Neural progenitor cell (in vitro differentiated cells): ENCODE results near the gene EFNA5. TPM values are rescaled to one million over a fixed set of nuclear protein-coding genes. Genes with fewer than 3 reads are reported as not detected.
A peak's percentile ranks its signal among the peaks of the same experiment; 100 is the strongest.

ENCODE experiments used
- DNase-seq: peaks from one replicate; pipeline ENCODE4 v3.0.0-alpha.2; 2016; ENCODE audit warnings: low spot score
- H2AFZ ChIP-seq: fragments of 200-600 bp; sonication (generic); replicated peaks from 2 replicates; pipeline ENCODE4 v1.6.1; 2016; ENCODE audit warnings: antibody characterized with exemption
- H3F3A ChIP-seq: fragments of 200-600 bp; sonication (generic); 2 replicates; pipeline ENCODE4 v1.6.1; 2016; ENCODE audit warnings: antibody characterized with exemption, low read depth
- H3K27ac ChIP-seq: fragments of 200-600 bp; sonication (generic); 2 replicates; pipeline ENCODE4 v1.5.1; 2016; ENCODE audit warnings: mild to moderate bottlenecking
- H3K27me3 ChIP-seq: fragments of 200-600 bp; sonication (generic); 2 replicates; pipeline ENCODE4 v1.6.1; 2016; ENCODE audit warnings: mild to moderate bottlenecking, moderate library complexity
- H3K36me3 ChIP-seq: fragments of 200-600 bp; sonication (generic); 2 replicates; pipeline ENCODE4 v1.5.1; 2016
- H3K4me1 ChIP-seq: fragments of 200-600 bp; sonication (generic); 2 replicates; pipeline ENCODE4 v1.6.1; 2016; ENCODE audit warnings: mixed run types
- H3K4me2 ChIP-seq: fragments of 200-600 bp; sonication (generic); 2 replicates; pipeline ENCODE4 v1.6.1; 2016
- H3K4me3 ChIP-seq: fragments of 200-600 bp; sonication (generic); 2 replicates; pipeline ENCODE4 v1.5.1; 2016
- H3K79me2 ChIP-seq: fragments of 200-600 bp; sonication (generic); 2 replicates; pipeline ENCODE4 v1.6.1; 2016; ENCODE audit warnings: low read depth
- H3K9ac ChIP-seq: fragments of 200-600 bp; sonication (generic); 2 replicates; pipeline ENCODE4 v1.6.1; 2016
- H3K9me3 ChIP-seq: fragments of 200-600 bp; sonication (generic); 2 replicates; pipeline ENCODE4 v1.5.1; 2016; ENCODE audit warnings: low read depth
- H4K20me1 ChIP-seq: fragments of 200-600 bp; sonication (generic); 2 replicates; pipeline ENCODE4 v1.6.1; 2016; ENCODE audit warnings: low read depth
- H3K27ac Mint-ChIP-seq: 3 replicates; pipeline ENCODE4 v1.8.0; 2021; ENCODE audit warnings: mixed read lengths
- H3K27me3 Mint-ChIP-seq: 2 replicates; pipeline ENCODE4 v1.8.0; 2022; ENCODE audit warnings: low read depth, mild to moderate bottlenecking, inconsistent platforms, moderate library complexity, mixed read lengths; ENCODE audit not compliant: insufficient read depth
- H3K36me3 Mint-ChIP-seq: 3 replicates; pipeline ENCODE4 v1.8.0; 2021; ENCODE audit warnings: mixed read lengths
- H3K4me1 Mint-ChIP-seq: 3 replicates; pipeline ENCODE4 v1.8.0; 2021; ENCODE audit warnings: mixed read lengths
- H3K4me3 Mint-ChIP-seq: 3 replicates; pipeline ENCODE4 v1.8.0; 2021; ENCODE audit warnings: mild to moderate bottlenecking, moderate library complexity, mixed read lengths
- H3K9me3 Mint-ChIP-seq: 3 replicates; pipeline ENCODE4 v1.8.0; 2020; ENCODE audit warnings: mixed read lengths
- EZH2 ChIP-seq: fragments of 200-600 bp; sonication (generic); IDR thresholded peaks from 2 replicates; pipeline ENCODE4 v1.6.1; 2017; ENCODE audit warnings: antibody characterized with exemption, mild to moderate bottlenecking, moderate library complexity
- EZH2phosphoT487 ChIP-seq: fragments of 200-600 bp; sonication (generic); IDR thresholded peaks from 2 replicates; pipeline ENCODE4 v1.6.1; 2017; ENCODE audit warnings: antibody characterized with exemption
- total RNA-seq: library from RNA; depleted of rRNA; stranded (reverse); fragments of >200 nt; gene quantifications from 2 replicates; pipeline ENCODE4 v1.2.3, GENCODE V29; 2015; ENCODE audit warnings: low replicate concordance
- TF ChIP-seq, protein P1 (sequence below): fragments of 200-600 bp; sonication (generic); IDR thresholded peaks from 2 replicates; pipeline ENCODE4 v1.5.1; 2017; ENCODE audit warnings: antibody characterized with exemption, mild to moderate bottlenecking

The EFNA5 gene
- total RNA-seq, 1 donor from 2014 or later: 105 TPM

- H3K4me1 Mint-ChIP-seq: peaks cover 79% of the 10 kb centered on the region
- Histone ChIP-seq H3K27ac (peak overlapping the region; percentile 90), H3K79me2 (peaks cover 100% of the 10 kb centered on the region), H2AFZ (no peak overlapping the region), H3K9ac (no peak overlapping the region), H3K9me3 (no peaks in the 10 kb centered on the region), H3F3A (peaks cover 67% of the 10 kb centered on the region), H4K20me1 (peaks cover 100% of the 10 kb centered on the region), H3K36me3 (no peaks in the 10 kb centered on the region), H3K4me2 (peak overlapping the region; percentile 74), H3K4me3 (peak overlapping the region; percentile 20), H3K4me1 (peaks cover 100% of the 10 kb centered on the region), H3K27me3 (no peaks in the 10 kb centered on the region)
- no peak overlapping the region for H3K4me3 Mint-ChIP-seq
- no peak for DNase-seq
- H3K9me3 Mint-ChIP-seq: no peaks in the 10 kb centered on the region
- H3K27me3 Mint-ChIP-seq: peaks cover 6% of the 10 kb centered on the region
- TF ChIP-seq EZH2phosphoT487 (no peak), EZH2 (no peak)
- TF ChIP-seq, protein P1, sequence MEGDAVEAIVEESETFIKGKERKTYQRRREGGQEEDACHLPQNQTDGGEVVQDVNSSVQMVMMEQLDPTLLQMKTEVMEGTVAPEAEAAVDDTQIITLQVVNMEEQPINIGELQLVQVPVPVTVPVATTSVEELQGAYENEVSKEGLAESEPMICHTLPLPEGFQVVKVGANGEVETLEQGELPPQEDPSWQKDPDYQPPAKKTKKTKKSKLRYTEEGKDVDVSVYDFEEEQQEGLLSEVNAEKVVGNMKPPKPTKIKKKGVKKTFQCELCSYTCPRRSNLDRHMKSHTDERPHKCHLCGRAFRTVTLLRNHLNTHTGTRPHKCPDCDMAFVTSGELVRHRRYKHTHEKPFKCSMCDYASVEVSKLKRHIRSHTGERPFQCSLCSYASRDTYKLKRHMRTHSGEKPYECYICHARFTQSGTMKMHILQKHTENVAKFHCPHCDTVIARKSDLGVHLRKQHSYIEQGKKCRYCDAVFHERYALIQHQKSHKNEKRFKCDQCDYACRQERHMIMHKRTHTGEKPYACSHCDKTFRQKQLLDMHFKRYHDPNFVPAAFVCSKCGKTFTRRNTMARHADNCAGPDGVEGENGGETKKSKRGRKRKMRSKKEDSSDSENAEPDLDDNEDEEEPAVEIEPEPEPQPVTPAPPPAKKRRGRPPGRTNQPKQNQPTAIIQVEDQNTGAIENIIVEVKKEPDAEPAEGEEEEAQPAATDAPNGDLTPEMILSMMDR: no peak
- peaks cover 4% of the 10 kb centered on the region for H3K36me3 Mint-ChIP-seq
- no peak overlapping the region for H3K27ac Mint-ChIP-seq
These were observed 15.9 kb downstream of the EFNA5 start for GRCh38 chr5:107654827-107655226.

DNA sequence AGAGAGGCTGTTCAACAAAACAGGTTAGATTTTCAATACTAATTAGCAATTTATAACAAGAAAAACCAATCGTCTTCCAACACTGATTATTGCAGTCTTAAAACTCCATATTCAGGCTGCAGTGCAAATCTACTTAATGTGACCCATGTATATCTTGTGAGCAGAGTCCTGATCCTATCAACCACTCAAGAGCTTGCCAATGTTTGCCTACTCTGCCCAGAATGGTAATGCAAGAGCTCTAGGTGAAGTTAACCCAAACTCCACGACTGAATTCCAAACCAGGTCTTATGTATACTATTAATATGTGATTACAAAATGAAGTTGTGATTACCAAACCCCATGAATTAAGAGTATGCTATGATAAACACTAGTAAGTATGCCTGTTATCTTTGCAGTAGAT, 17.1 kb downstream of the EFNA5 start:
- Mint-ChIP-seq H3K9me3 (no peaks in the 10 kb centered on the region), H3K4me3 (no peak overlapping the region), H3K27ac (peak overlapping the region; percentile 99), H3K4me1 (peaks cover 73% of the 10 kb centered on the region), H3K36me3 (peaks cover 2% of the 10 kb centered on the region), H3K27me3 (peaks cover 6% of the 10 kb centered on the region)
- Histone ChIP-seq H3K27ac (peak overlapping the region; percentile 90), H3K36me3 (peaks cover 3% of the 10 kb centered on the region), H3K27me3 (no peaks in the 10 kb centered on the region), H4K20me1 (peaks cover 100% of the 10 kb centered on the region), H3K9me3 (no peaks in the 10 kb centered on the region), H3K4me2 (peak overlapping the region; percentile 74), H3K9ac (no peak overlapping the region), H3F3A (peaks cover 68% of the 10 kb centered on the region), H3K4me3 (peak overlapping the region; percentile 20), H2AFZ (no peak overlapping the region), H3K79me2 (peaks cover 100% of the 10 kb centered on the region), H3K4me1 (peaks cover 96% of the 10 kb centered on the region)
- TF ChIP-seq EZH2: no peak
- TF ChIP-seq, protein P1: no peak
- TF ChIP-seq EZH2phosphoT487: no peak
- DNase-seq: no peak

DNA sequence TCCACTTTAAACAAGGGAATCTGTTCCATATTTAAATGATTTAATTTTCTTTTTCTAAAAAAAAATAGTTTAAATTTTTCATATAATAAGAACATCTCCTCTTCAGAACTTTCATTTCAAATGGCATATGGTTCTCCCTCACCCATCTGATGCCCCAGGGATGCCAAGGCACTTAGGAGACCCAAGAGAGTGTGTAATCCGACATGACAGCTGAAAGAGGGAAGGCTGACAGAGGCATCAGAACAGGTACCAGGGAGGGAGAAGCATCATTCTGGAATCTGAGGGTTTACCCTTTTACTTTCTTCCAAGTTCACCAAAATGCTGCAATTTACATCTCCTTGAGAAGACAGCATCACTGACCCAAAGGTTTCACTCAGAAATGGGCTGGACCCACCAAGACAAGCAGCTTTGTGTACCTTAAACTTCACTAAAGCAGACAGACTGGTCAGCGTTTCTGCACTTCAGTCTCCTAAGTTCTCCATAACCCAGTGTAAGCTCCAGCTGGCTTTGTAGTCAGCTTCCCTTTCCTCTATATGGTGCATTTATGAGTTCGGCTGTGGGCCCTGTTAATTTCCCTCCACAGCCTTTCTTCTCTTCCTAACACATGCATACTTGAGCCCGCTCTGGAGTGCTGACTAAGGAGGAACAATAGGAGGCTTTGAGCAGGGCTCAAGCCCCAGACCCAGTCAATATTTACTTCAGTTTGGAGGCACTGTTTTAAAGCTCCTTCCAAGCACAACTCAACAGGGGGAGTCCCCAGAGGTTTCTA, 17.7 kb downstream of the EFNA5 start:
- Histone ChIP-seq H3K27me3 (no peaks in the 10 kb centered on the region), H3K9ac (no peak overlapping the region), H3K4me1 (peaks cover 95% of the 10 kb centered on the region), H3K79me2 (peaks cover 100% of the 10 kb centered on the region), H4K20me1 (peaks cover 100% of the 10 kb centered on the region), H3K4me2 (peak overlapping the region; percentile 74), H3F3A (peaks cover 68% of the 10 kb centered on the region), H2AFZ (no peak overlapping the region), H3K36me3 (peaks cover 3% of the 10 kb centered on the region), H3K27ac (peak overlapping the region; percentile 90), H3K4me3 (peak overlapping the region; percentile 20), H3K9me3 (no peaks in the 10 kb centered on the region)
- DNase-seq: peak; percentile 82
- Mint-ChIP-seq H3K27ac (peak overlapping the region; percentile 99), H3K4me3 (peak overlapping the region; percentile 68), H3K27me3 (peaks cover 6% of the 10 kb centered on the region), H3K36me3 (peaks cover 2% of the 10 kb centered on the region), H3K4me1 (peaks cover 68% of the 10 kb centered on the region), H3K9me3 (no peaks in the 10 kb centered on the region)
- TF ChIP-seq EZH2 (no peak), EZH2phosphoT487 (no peak)
- TF ChIP-seq, protein P1: no peak
